ENCODE results near the gene PIK3C3.
A peak's percentile ranks its signal among the peaks of the same experiment; 100 is the strongest.
"Not testable (repeated sequence)": the region's sequence is repeated elsewhere in the genome, so short reads cannot be mapped to it uniquely, and the experiment has no call there.

Gene PIK3C3

DNA sequence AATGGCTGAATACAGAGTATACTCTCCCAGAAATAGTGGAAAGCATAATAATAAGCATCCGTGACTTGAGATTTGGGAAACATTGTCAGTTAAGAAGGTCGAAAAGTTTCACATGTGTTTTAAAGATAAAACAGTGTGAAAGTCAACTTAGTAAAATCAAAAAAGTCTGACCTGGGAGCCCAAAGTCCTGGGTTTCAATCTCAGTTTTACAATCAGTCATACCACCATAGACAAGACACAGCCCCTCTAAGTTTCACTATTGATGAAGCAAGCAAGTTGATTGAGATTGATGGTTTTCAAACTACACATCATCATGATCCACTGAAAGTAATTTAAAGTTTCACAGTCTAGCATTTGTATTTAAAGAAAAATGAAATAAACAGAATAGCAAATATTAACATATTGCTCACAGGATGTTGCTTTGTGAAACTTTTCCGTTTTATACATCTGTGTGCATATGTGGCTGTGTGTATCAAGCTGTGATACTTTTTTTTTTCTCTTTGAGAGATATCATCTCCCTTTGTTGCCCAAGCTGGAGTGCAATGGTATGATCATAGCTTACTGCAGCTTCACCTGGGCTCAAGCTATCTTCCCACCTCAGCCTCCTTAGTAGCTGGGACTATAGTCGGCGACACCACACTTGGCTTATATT is 71.1 kb downstream of the PIK3C3 start:
- DNase-seq: no peak

DNA sequence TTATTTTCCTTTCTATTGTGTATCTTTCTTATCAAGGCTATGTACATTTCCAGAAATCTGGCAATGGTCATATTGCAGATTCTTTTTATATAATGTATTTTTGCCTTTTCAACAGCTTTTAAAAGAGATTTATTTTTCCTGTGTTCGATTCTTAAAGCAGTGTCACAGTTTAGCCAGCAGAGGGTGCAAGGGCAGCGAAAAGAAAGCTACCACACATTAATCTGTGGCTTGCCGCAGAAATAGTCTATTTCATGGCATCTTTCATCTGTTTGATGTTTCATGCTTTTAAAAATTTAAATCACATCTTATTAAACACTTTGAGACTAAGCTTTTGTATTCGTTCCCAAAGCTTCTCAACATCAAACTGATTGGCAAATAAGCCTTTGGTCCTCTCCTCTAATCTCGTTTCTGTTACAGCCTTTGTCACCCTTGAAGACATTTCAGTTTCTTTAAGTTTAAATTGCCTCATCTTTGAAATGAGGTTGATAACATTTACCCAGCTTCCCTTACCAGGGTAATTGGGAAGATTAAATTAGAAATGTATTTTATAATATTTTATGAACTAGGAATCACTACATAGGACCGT is 73.3 kb downstream of the PIK3C3 start:
- no peak for DNase-seq

DNA sequence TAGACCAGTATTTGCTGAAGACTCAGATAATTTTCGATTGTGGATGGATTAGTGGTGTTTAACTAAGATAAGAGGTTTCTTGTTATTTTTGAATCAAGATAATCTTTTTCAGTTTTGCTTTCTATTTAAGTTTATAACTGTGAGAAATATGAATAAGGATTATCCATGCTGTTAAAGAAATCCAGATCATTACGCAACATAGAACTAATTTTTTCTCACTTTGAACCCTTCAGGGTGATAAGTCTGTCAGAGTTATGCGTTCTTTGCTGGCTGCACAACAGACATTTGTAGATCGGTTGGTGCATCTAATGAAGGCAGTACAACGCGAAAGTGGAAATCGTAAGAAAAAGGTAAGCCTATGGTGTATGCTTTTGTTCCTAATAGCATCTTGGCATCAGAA is 74.1 kb downstream of the PIK3C3 start:
- no peak for DNase-seq

DNA sequence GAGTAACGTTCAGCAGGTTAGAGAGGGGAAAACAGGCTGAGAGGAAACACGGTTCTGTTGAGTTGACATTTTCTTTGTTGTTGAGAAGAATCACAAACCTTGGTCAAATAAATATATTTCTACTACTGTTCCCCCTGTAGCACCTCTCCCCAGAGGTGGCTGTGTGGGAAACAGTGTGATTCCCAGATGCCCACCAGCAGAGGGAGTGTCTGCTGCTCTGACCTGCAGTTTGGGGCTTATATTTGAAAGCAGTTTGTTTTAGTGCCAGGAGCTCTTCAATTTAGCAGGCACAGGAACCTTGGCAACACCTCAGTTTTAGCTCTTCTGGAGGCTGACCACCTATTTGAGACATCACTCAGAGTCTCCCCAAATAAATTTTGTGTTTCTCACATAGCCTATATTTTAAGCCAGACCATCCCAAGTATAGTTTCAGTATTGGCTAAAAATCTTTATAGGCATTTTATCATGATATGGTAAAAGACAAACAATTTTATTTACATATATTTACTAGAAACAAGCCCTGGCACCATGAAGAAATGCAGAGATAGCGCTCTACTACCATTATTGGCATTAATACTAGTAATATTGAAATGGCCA is 75.7 kb downstream of the PIK3C3 start:
- DNase-seq: no peak

DNA sequence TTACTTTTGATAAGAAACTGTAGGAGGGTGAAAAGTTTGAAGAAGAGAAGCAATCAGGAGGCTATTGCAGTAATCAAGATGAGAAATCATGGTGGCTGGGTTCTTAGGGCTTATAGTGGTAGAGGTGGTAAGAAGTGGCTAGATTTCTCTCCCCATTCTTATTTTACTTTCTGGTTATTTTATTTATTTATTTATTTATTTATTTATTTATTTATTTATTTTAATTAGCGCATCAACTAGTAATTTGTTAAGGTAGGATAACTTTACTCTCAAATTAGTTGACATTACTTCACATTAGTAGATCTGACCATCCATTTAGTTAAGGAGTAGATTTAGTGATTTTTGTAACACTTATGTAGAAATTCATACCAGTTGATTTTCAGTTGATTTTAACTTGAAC is 77.4 kb downstream of the PIK3C3 start:
- no peak for DNase-seq

DNA sequence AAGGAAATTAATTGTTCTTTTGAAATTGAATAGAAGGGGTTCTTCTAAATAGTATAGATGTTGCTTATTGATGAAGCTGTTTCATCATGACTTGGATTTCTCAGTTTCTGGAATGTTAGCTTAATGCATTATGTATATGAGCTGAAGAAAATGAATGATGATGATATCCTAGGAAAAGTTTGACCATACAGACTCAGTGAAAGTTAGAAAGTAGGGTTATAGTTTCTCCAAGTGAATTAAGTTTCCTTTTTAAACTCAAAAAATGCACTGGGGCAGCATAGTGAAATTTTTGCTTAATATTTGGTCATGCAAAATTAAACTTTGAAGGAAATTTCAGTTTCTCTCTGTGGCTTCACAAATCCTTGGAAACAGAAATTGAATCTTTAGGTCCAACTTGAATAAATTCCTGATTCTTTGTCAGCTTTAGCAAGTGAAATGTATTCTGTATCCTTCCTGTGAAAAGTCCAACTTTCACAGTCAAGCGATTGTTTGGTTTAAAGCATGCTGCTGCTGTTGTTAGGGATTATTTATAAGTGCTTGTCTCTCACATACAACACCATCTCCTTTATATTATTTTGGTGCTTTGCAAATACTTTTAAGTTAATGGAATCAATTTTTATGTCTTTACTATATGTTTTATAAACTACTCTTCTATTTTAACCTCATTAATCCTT is 78.2 kb downstream of the PIK3C3 start:
- DNase-seq: no peak

DNA sequence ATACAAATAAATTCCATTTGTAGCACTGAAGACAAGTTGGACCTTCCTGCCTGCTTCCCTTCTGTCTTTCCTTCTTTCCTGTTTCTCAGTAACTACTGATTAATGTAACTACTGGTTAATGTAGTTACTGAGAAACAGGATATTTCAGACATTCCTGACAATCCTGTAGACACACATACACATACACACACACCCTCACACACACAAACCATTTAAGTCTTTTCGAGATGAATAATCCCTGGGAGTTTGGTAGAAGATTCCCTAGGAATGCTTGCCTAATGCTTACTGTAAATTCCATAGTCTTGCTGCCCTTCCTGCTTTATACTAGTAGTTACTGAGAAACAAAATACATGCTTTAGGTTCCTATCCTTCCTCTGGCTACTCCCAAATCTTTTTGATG is 83.9 kb downstream of the PIK3C3 start:
- DNase-seq: no peak

DNA sequence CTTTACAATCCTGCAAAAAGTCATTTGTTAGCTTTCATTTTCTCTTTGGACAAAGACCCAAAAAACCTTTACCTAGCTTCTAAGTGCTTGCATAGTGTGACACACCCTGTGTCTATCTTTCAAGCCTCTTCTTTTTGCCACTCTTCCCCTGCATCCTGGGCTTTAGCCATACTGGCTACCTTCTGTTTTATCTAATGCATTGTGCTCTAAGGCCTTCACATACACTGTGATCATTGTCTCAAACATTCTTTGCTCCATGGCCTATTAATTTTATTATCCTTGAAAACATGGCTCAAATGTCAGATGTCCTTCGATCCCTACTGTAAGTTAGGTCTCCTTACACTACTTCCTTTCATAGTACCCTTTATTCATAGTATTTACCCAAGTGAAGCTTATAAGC is 84.4 kb downstream of the PIK3C3 start:
- no peak for DNase-seq

DNA sequence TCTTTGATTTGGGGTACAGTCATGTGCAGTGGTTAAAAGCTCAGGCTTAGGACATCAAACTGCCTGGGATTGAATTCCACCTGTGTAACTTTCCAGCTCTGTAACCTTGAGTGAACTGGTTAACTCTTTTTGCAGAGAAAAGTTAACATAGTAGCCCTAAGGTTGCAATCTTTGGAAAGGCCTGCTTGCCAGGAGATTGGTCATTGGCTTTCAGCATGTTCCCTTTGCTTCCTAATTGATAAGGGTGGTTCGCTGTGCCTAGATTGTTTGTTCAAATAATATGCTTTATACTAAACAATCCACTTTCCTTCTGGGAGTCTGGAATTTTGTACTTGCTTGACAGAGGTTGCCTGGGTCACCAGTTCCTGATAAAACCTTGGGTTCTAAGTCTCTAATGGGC is 86.8 kb downstream of the PIK3C3 start:
- DNase-seq: no peak

DNA sequence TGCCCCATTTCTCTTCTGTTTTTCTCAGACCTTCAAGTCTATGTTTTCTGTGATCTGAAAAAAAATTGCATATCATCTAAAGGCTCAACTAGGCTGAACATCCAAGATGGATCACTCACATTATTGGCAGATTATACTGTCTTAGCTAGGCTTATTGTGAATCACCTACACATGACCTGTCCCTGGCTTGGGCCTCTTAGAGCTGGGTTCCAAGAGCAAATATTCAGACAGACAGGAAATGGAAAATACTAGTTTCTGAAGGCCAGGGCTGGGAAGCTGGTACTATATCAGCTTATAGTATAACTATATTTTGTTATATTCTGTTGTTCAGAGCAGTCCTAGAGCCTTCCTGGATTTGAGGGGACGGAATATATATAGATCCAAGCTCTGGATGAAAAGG is 90.3 kb downstream of the PIK3C3 start:
- no peak for DNase-seq

DNA sequence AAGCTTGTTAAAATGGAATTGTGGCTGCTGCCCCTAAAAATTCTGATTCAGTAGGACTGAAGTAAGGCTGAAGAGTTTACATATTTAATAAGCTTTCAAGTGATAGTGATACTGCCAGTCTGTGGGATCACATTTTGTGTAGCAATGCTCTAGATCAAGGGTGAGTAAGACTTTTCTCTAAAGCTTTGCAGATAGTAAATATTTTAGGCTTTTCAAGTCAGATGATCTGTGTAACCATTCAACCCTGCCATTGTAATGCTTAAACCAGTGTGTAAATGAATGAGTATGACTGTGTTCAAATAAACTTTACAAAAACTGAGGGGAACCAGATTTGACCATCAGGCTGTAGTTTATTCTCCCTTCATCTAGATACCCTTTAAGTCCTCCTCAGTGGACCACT is 92.7 kb downstream of the PIK3C3 start:
- DNase-seq: no peak

DNA sequence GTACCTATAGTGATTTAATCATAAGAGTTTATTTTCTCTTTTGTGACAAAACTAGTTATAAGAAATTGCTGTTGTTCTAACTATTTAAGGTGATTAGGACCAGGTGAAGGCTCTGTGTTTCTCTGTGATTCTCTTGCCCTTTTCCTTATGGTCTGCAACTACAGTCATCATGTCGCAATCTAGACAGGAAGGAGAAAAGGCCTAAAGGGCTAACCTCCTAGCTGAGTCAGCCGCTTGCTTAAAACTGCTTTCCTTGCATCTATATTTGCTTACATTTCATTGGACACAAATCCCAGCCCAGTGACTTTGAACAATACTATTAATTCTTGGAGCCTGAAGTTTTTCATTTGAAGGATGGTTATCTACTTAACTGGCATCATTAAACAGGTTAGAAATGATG is 93.1 kb downstream of the PIK3C3 start:
- DNase-seq: no peak

DNA sequence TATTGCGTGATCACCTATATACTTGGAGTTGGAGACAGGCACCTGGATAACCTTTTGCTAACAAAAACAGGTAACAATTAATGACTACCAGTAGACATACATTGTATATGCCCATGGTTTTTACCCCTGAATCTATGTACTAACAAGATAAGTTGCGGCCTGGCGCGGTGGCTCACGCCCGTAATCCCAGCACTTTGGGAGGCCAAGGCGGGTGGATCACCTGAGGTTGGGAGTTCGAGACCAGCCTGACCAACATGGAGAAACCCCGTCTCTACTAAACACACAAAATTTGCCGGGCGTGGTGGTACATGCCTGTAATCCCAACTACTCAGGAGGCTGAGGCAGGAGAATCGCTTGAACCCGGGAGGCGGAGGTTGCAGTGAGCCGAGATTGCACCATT is 94.5 kb downstream of the PIK3C3 start:
- DNase-seq: not testable (repeated sequence)

DNA sequence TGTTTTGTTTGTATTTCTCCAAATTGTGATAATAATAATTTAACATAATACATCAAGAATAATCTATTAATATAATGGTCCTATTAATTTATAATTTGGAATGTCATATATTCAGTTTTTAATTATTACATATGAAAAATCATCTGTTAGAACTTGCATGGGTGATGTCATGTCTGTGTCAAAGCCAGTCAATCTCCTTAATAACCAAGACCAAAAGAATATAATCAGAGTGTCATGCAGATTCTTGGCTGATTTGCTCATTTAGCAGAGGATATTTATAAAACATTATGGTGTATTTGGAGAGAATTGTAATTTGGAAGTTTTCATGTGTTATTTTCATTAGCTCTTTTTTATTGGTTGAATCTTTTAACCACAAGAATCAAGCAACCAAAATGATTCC is 96.4 kb downstream of the PIK3C3 start:
- DNase-seq: no peak

DNA sequence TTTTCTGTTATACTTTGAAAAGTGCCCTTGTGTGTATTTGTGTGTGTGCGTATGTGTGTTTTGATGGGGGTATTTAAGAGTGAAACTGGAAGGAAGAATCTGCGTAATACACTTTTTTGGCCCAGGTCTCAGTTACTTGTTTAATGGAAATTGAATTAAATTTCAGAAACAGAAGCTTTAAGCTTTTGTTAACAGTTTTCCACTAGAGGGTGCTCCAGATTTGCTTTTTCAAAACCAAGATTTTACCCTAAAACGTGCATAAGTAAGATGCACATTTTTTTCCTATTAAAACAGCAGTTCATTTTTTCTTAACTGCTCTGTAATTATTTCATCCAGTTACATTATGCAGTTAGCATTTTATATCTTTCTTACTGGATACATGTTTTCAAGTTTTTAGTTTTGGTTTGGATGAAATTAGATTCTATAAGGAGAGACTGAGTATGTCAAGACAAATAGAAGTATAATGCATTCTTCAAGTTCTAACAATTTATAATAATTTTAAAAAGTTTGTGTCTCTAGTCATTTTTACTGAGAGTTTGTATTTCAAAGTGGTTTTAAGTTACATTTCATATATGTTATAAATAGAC is 97.2 kb downstream of the PIK3C3 start:
- no peak for DNase-seq

DNA sequence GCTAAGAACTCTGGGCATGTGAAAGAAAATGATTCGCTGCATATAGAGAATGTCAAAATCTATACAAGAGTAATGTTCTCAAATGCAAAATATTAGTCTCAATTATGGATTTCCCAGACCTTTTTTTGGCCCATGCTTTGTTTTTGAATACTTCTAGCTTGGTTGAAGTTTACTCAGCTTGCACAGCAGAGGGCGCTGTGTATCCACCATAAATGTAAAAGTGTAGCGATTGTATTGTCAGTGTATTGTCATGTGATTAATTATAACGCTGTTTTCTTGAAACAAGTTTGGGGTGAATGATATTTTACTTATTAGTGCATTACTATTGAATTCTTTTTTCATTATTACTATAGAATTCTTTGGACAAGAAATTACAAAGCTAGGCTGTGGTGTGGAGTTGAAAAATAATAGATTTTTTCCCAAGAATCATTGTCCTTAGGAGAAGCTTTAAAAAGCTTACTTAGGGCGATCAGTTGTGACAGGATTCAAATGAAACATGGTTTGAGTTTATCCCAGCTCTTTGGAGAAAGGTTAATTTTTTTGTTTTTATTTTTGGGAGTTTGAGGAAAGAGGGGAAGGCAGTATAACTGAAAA is 98.3 kb downstream of the PIK3C3 start:
- DNase-seq: peak; percentile 36

DNA sequence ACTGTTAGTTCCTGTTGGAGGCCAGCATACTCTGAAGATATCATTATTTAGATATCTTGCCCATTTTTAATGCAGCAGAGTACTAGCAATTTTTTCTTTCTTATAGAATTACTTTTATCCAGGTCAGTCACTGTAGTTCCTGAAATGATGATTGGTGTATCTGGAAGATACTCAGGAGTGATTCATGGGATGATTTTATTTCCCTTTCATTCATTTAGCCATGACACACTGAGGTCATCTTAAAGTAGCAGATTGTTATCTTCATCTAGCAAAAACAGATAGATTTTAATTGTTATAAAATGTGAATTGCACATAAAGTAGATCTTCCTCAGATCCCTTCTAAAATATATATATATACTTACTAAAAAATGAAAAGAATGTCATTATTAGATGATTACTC is 109.1 kb downstream of the PIK3C3 start:
- no peak for DNase-seq

DNA sequence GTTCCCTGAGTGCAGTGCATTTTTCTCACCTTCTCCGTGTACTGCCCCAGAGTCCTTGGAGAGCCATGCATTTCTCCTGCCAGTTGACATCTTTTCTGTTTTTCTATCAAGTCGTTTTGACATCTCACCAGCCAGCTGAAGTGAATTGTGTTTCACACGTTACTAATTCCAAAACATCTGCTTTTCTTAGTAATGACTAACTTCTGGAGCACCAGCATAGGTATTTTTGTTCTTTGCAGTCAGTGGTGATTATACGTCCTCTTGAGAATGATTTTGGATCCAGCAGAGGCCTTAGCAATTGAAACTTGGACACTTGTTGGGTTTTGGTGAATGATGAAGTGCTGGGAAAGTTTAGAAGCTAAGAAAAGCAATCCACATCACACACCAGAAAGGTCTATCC is 112.5 kb downstream of the PIK3C3 start:
- DNase-seq: no peak

DNA sequence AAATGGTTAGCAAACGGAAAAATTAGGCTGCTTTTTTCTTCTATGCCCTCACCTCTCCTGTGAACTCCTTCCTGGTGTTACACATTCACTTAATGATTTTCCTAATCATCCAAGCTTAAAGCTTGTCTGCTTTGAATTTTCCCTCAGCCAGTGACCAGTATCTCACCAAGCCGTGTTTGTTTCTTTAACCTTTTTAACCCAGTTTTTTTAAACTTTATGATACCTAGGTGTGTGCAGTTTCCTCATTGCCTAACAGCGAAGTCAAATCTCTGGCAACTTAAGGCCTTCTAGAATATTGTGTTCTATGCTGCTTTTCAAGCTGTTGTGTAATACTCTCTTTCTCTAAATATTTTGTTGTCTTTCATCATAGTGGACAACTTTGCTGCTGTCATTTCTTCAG is 113.0 kb downstream of the PIK3C3 start:
- DNase-seq: no peak

DNA sequence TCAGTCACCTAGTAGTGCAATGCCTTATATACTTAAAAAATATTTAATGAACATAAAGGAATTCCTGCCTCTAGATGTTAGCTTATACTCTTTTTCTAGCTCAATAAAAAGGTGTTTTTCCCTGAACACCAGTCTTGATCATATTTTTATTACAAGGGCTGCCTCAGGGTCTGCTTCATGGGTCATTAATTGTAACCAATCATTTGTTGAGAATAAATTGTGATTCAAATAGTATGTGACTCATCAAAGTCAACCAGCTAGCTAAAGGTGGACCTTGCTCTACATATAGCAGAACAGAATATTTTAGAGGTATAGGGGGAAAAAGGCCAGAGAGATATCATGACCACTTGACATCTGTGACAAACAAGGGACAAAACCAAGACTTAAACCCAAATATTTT is 114.0 kb downstream of the PIK3C3 start:
- no peak for DNase-seq

DNA sequence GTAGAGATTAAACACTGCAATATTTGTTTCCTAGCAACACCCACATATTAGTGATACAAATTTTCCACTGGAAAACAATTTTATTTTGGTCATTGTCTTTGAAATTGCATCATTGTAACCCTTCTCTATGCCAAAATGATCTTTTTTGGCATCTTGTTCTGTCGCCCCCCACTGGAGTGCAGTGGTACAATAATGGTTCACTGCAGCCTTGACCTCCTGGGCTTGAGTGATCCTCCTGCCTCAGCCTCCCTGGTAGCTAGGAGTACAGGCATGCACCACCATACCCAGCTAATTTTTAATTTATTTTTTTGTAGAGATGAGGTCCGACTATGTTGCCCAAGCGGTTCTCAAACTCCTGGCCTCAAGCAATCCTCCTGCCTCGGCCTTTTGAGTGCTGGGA is 117.4 kb downstream of the PIK3C3 start:
- DNase-seq: no peak

DNA sequence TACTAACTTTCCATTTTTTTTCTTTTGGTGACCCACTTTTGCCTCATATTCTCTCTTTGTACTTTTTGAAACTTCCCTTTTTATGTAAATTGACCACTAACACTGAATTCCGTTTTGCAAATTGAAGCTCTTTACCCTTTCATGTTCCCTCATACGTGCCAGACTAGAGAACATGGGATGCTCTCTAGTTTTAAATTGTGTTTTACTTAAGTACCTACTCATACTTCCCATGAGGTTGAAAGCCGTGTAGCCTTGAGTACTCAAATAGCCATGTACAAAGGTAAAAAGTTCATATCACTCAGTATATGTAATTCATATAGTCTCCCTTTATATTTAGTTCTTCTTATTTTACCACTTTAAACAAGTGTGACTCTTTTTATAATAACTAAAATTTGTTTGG is 119.7 kb downstream of the PIK3C3 start:
- no peak for DNase-seq

DNA sequence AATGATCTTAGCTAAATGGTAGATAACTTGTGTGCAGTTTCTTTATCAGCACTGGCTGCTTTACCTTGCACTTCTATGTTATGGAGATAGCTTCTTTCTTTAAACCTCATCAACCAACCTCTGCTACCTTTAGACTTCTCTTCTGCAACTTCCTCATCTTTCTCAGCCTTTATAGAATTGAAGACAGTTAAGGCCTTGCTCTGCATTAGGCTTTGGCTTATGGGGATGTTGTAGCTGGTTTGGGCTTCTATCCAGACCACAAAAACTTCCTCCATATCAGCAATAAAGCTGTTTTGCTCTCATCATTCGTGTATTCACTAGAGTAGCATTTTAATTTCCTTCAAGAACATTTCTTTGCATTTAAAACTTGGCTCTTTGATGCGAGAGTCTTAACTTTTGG is 123.7 kb downstream of the PIK3C3 start:
- no peak for DNase-seq

DNA sequence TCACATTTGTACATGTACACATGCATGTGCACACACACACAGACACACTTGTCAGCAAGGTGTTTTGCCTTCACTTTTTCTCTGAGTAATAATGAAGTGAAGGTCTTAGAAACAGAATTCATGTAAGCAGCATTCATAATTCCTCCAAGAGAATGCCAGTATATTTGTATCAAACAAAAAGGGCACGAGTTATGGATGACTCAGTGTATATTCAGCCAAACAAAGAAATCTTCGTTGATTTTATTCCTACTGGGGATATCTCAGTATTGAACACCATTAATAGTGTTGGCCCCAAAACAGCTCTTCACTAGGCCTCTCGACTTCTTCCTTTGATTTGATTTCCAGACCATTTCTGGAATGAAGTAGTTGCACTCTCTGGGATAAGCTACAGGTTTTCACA is 125.3 kb downstream of the PIK3C3 start:
- DNase-seq: no peak

Measured in right hindlimb (tissue), 1 donor.